Natural killer cell (primary cell): ENCODE results near the gene DGCR2. TPM values are rescaled to one million over a fixed set of nuclear protein-coding genes. Genes with fewer than 3 reads are reported as not detected.

Experiments used
- ATAC-seq, 3 donors: fragments of 150-1000 bp in 2 of 3; fragments of 200-7000 bp in 1 of 3; cut with Tn5 transposase; 1 replicate in 1 of 3; 2 replicates in 2 of 3; pipeline ENCODE4 v1.10.0; 2021; ENCODE audit warnings: mild to moderate bottlenecking in 2 of 3, moderate library complexity in 2 of 3
- DNase-seq, 2 donors: peaks; one replicate each; pipeline versions ENCODE4 v3.0.0 to v3.0.0-alpha.2; 2013 to 2021; ENCODE audit warnings: mixed read lengths in 1 of 2
- H3K27ac ChIP-seq: one replicate; pipeline ENCODE4 v1.5.1; 2013; ENCODE audit warnings: mild to moderate bottlenecking, low read length
- H3K27me3 ChIP-seq: one replicate; pipeline ENCODE4 v1.6.1; 2013; ENCODE audit warnings: low read length; ENCODE audit not compliant: control insufficient read depth, insufficient read depth
- H3K36me3 ChIP-seq: one replicate; pipeline ENCODE4 v1.6.1; 2013; ENCODE audit warnings: low read length; ENCODE audit not compliant: control insufficient read depth, insufficient read depth
- H3K4me1 ChIP-seq: one replicate; pipeline ENCODE4 v1.6.1; 2013; ENCODE audit warnings: low read length; ENCODE audit not compliant: control insufficient read depth, insufficient read depth
- H3K4me3 ChIP-seq: one replicate; pipeline ENCODE4 v1.5.1; 2013; ENCODE audit warnings: low read length
- H3K9me3 ChIP-seq: one replicate; pipeline ENCODE4 v1.6.1; 2013; ENCODE audit warnings: low read length; ENCODE audit not compliant: control insufficient read depth, insufficient read depth
- H3K27ac Mint-ChIP-seq, 2 donors: one replicate each; pipeline ENCODE4 v1.8.0; 2022; ENCODE audit warnings: mild to moderate bottlenecking in 2 of 2, mixed read lengths in 2 of 2, moderate library complexity in 1 of 2
- H3K27me3 Mint-ChIP-seq, 2 donors: one replicate each; pipeline ENCODE4 v1.8.0; 2022; ENCODE audit warnings: low read depth in 2 of 2, mixed read lengths in 2 of 2
- H3K36me3 Mint-ChIP-seq: one replicate; pipeline ENCODE4 v1.8.0; 2022; ENCODE audit warnings: mixed read lengths
- H3K4me1 Mint-ChIP-seq, 2 donors: one replicate each; pipeline ENCODE4 v1.8.0; 2022; ENCODE audit warnings: mixed read lengths in 2 of 2
- H3K4me3 Mint-ChIP-seq: one replicate; pipeline ENCODE4 v1.8.0; 2022; ENCODE audit warnings: mild to moderate bottlenecking, moderate library complexity, mixed read lengths
- H3K9me3 Mint-ChIP-seq, 2 donors: one replicate each; pipeline ENCODE4 v1.8.0; 2022; ENCODE audit warnings: mixed read lengths in 2 of 2
- WGBS: methylation state at CpG from one replicate; pipeline ENCODE4 v1.1.7; 2013; ENCODE audit warnings: missing lambda C conversion rate; ENCODE audit not compliant: insufficient coverage; 5-methylcytosine and 5-hydroxymethylcytosine counted together
- intact Hi-C: fragments of 100-400 bp; cut with micrococcal nuclease; formaldehyde crosslinking; loops from one replicate; pipeline ENCODE4 v1.14.2; 2022
- total RNA-seq, 4 donors: library from RNA; stranded (reverse); fragments of 120-200 nt in 1 of 4; gene quantifications; one replicate each; pipeline versions ENCODE4 v1.2.3 to v1.2.4, GENCODE V29; 2013 to 2022
- TF ChIP-seq, protein P1 (sequence below): fragments of 200-600 bp; IDR thresholded peaks from one replicate; pipeline ENCODE4 v1.8.0; 2022; ENCODE audit warnings: antibody characterized with exemption

Gene DGCR2
- total RNA-seq, 3 donors from 2014 or later (not counting 1 experiment from before 2014, with no cell fraction given), result 27.5 to 44.1 (median 41.3) TPM

DNA sequence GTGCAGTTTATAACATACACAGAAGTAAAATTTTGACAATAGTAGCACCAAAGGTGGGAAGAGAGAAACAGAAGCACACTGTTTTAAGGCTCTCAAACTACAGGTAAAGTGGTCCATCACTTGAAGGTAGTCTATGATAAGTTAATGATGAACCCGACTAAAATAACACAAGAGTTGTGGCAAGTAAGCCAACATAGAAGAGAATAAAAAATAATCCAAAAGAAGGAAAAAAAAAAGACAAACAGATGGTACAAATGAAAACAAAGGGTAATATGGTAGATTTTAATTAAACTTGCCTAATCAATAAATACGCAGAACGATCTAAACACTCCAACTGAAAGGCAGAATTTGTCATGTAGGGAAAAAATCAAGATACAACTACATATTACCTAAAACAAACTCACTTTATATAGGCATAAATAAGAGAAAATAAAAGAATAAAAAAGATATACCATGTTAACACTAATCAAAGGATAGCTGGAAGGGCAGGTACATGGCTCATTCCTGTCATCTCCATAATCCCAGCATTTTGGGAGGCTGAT, 31.6 kb downstream of the DGCR2 start:
- no peaks in the 10 kb centered on the region for H3K9me3 Mint-ChIP-seq
- H3K27ac Mint-ChIP-seq, result peak overlapping the region in 1 of 2 donors; percentile 6
- peaks cover 20% of the 10 kb centered on the region for H3K36me3 ChIP-seq
- no peaks in the 10 kb centered on the region for H3K27me3 ChIP-seq
- H3K27ac ChIP-seq, result no peak overlapping the region
- H3K4me1 Mint-ChIP-seq, result peaks cover 25 to 30% of the 10 kb centered on the region in 2 donors
- H3K36me3 Mint-ChIP-seq, result no peaks in the 10 kb centered on the region
- no peak overlapping the region for H3K4me3 Mint-ChIP-seq
- H3K4me1 ChIP-seq, result no peaks in the 10 kb centered on the region
- no peaks in the 10 kb centered on the region for H3K9me3 ChIP-seq
- ATAC-seq (no peak), DNase-seq (no peak)
- TF ChIP-seq, protein P1, sequence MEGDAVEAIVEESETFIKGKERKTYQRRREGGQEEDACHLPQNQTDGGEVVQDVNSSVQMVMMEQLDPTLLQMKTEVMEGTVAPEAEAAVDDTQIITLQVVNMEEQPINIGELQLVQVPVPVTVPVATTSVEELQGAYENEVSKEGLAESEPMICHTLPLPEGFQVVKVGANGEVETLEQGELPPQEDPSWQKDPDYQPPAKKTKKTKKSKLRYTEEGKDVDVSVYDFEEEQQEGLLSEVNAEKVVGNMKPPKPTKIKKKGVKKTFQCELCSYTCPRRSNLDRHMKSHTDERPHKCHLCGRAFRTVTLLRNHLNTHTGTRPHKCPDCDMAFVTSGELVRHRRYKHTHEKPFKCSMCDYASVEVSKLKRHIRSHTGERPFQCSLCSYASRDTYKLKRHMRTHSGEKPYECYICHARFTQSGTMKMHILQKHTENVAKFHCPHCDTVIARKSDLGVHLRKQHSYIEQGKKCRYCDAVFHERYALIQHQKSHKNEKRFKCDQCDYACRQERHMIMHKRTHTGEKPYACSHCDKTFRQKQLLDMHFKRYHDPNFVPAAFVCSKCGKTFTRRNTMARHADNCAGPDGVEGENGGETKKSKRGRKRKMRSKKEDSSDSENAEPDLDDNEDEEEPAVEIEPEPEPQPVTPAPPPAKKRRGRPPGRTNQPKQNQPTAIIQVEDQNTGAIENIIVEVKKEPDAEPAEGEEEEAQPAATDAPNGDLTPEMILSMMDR, result no peak
- 100% methylated on average over 1 of the region's 3 CpGs for WGBS
- H3K27me3 Mint-ChIP-seq, result no peaks in the 10 kb centered on the region
- intact Hi-C loops, result no loop called here
- no peak overlapping the region for H3K4me3 ChIP-seq

GRCh38 chr22:19090183-19090582, 32.0 kb downstream of the DGCR2 start:
- Mint-ChIP-seq H3K4me3 (no peak overlapping the region), H3K27me3 (no peaks in the 10 kb centered on the region), H3K36me3 (no peaks in the 10 kb centered on the region), H3K4me1 (peaks cover 30 to 35% of the 10 kb centered on the region in 2 donors), H3K27ac (peak overlapping the region in 1 of 2 donors; percentile 6), H3K9me3 (no peaks in the 10 kb centered on the region)
- Histone ChIP-seq H3K9me3 (no peaks in the 10 kb centered on the region), H3K36me3 (peaks cover 20% of the 10 kb centered on the region), H3K27me3 (no peaks in the 10 kb centered on the region), H3K27ac (no peak overlapping the region), H3K4me1 (peaks cover 3% of the 10 kb centered on the region), H3K4me3 (no peak overlapping the region)
- intact Hi-C loops, result no loop called here
- WGBS, result 100% methylated on average over 2 of the region's 2 CpGs
- TF ChIP-seq, protein P1, result no peak
- DNase-seq (no peak), ATAC-seq (no peak)

GRCh38 chr22:19088866-19089595, 33.2 kb downstream of the DGCR2 start:
- no peak overlapping the region for H3K27ac ChIP-seq
- H3K9me3 Mint-ChIP-seq, result no peaks in the 10 kb centered on the region
- TF ChIP-seq, protein P1, result no peak
- no peaks in the 10 kb centered on the region for H3K27me3 ChIP-seq
- H3K27ac Mint-ChIP-seq, result peak overlapping the region in 1 of 2 donors; percentile 63
- H3K36me3 Mint-ChIP-seq, result no peaks in the 10 kb centered on the region
- no peaks in the 10 kb centered on the region for H3K27me3 Mint-ChIP-seq
- no peak for ATAC-seq
- intact Hi-C loops, result no loop called here
- no peak overlapping the region for H3K4me3 ChIP-seq
- peaks cover 33 to 38% of the 10 kb centered on the region in 2 donors for H3K4me1 Mint-ChIP-seq
- H3K4me1 ChIP-seq, result peaks cover 5% of the 10 kb centered on the region
- no peak overlapping the region for H3K4me3 Mint-ChIP-seq
- WGBS, result 97% methylated on average over 13 of the region's 14 CpGs
- no peak for DNase-seq
- H3K36me3 ChIP-seq, result peaks cover 20% of the 10 kb centered on the region
- H3K9me3 ChIP-seq, result no peaks in the 10 kb centered on the region
